Loucy (cell line): ENCODE results near the gene HNRNPDL.

Experiments used
- H2AFZ ChIP-seq: fragments of 200-600 bp; sonication (generic); 2 replicates; pipeline ENCODE4 v1.6.0; 2016; ENCODE audit warnings: antibody characterized with exemption, mild to moderate bottlenecking, low read length, moderate library complexity
- H3F3A ChIP-seq: fragments of 200-600 bp; 2 replicates; pipeline ENCODE4 v1.6.0; 2016; ENCODE audit warnings: antibody characterized with exemption, low read depth, mild to moderate bottlenecking
- H3K27me3 ChIP-seq: fragments of 200-600 bp; sonication (generic); 2 replicates; pipeline ENCODE4 v1.6.1; 2014; ENCODE audit warnings: low read length, mild to moderate bottlenecking; ENCODE audit not compliant: insufficient read depth, poor library complexity, severe bottlenecking
- H3K36me3 ChIP-seq: fragments of 200-600 bp; sonication (generic); 2 replicates; pipeline ENCODE4 v1.6.1; 2016; ENCODE audit warnings: low read length; ENCODE audit not compliant: insufficient read depth
- H3K4me1 ChIP-seq: fragments of 200-600 bp; sonication (generic); 2 replicates; pipeline ENCODE4 v1.5.1; 2014; ENCODE audit warnings: low read length, mild to moderate bottlenecking; ENCODE audit not compliant: insufficient read depth, poor library complexity, severe bottlenecking
- H3K4me2 ChIP-seq: fragments of 200-600 bp; sonication (generic); 2 replicates; pipeline ENCODE4 v1.6.0; 2014; ENCODE audit warnings: antibody characterized with exemption, low read length, low read depth, mild to moderate bottlenecking; ENCODE audit not compliant: poor library complexity, severe bottlenecking
- H3K4me3 ChIP-seq: fragments of 200-600 bp; sonication (generic); 2 replicates; pipeline ENCODE4 v1.5.1; 2014; ENCODE audit warnings: low read length, mild to moderate bottlenecking, mixed read lengths; ENCODE audit not compliant: poor library complexity, severe bottlenecking
- H3K79me2 ChIP-seq: fragments of 200-600 bp; sonication (generic); 2 replicates; pipeline ENCODE4 v1.6.1; 2014; ENCODE audit warnings: low read length; ENCODE audit not compliant: insufficient read depth
- H3K9ac ChIP-seq: fragments of 200-600 bp; sonication (generic); 2 replicates; pipeline ENCODE4 v1.6.0; 2014; ENCODE audit warnings: mild to moderate bottlenecking, low read depth, low read length, moderate library complexity; ENCODE audit not compliant: poor library complexity, severe bottlenecking
- H3K9me2 ChIP-seq: fragments of 200-600 bp; sonication (generic); replicated peaks from 2 replicates; pipeline ENCODE4 v1.6.1; 2016; ENCODE audit warnings: low read depth, low read length, mixed read lengths
- H3K9me3 ChIP-seq: fragments of 200-600 bp; sonication (generic); 2 replicates; pipeline ENCODE4 v1.6.1; 2014; ENCODE audit warnings: mild to moderate bottlenecking, antibody characterized with exemption, low read length, low read depth; ENCODE audit not compliant: insufficient read depth
- H4K20me1 ChIP-seq: fragments of 200-600 bp; sonication (generic); 2 replicates; pipeline ENCODE4 v1.6.0; 2014; ENCODE audit warnings: antibody characterized with exemption, low read length, mild to moderate bottlenecking; ENCODE audit not compliant: insufficient read depth, poor library complexity, severe bottlenecking
- CTCF ChIP-seq: fragments of 200-600 bp; sonication (generic); conservative IDR thresholded peaks from 2 replicates; pipeline ENCODE4 v1.5.1; 2014; ENCODE audit warnings: mild to moderate bottlenecking, antibody characterized with exemption, low read length
- EZH2phosphoT487 ChIP-seq: fragments of 200-600 bp; IDR thresholded peaks from 2 replicates; pipeline ENCODE4 v1.6.1; 2018; ENCODE audit warnings: antibody characterized with exemption, mild to moderate bottlenecking, moderate library complexity, borderline replicate concordance

Gene HNRNPDL

GRCh38 chr4:82452026-82452425 is 21.8 kb upstream of the HNRNPDL start:
- peaks cover 21% of the 10 kb centered on the region for H3K79me2 ChIP-seq
- H3K36me3 ChIP-seq = peaks cover 86% of the 10 kb centered on the region
- no peaks in the 10 kb centered on the region for H3K9me3 ChIP-seq

GRCh38 chr4:82450966-82451755 is 20.9 kb upstream of the HNRNPDL start:
- Histone ChIP-seq H3K4me2 (no peak overlapping the region), H4K20me1 (no peaks in the 10 kb centered on the region), H3K27me3 (no peaks in the 10 kb centered on the region)

More at GRCh38 chr4:82452026-82452425, 21.8 kb upstream of the HNRNPDL start:
- Histone ChIP-seq H3K9me2 (no peaks in the 10 kb centered on the region), H3K27me3 (no peaks in the 10 kb centered on the region), H3K4me1 (no peaks in the 10 kb centered on the region), H2AFZ (no peak overlapping the region), H3K9ac (no peak overlapping the region), H3F3A (no peaks in the 10 kb centered on the region), H3K4me3 (no peak overlapping the region), H4K20me1 (no peaks in the 10 kb centered on the region), H3K4me2 (no peak overlapping the region)
- TF ChIP-seq EZH2phosphoT487 (no peak), CTCF (no peak)

GRCh38 chr4:82447886-82448285 is 17.6 kb upstream of the HNRNPDL start:
- H4K20me1 ChIP-seq = peaks cover 6% of the 10 kb centered on the region
- H3K79me2 ChIP-seq = peaks cover 58% of the 10 kb centered on the region
- no peaks in the 10 kb centered on the region for H3K27me3 ChIP-seq
- TF ChIP-seq EZH2phosphoT487 (no peak), CTCF (no peak)
- no peaks in the 10 kb centered on the region for H3K4me1 ChIP-seq
- H3F3A ChIP-seq = no peaks in the 10 kb centered on the region
- no peaks in the 10 kb centered on the region for H3K9me2 ChIP-seq
- H2AFZ ChIP-seq = no peak overlapping the region
- H3K4me3 ChIP-seq = no peak overlapping the region
- H3K9ac ChIP-seq = no peak overlapping the region
- H3K9me3 ChIP-seq = no peaks in the 10 kb centered on the region
- H3K36me3 ChIP-seq = peaks cover 50% of the 10 kb centered on the region
- no peak overlapping the region for H3K4me2 ChIP-seq

More at GRCh38 chr4:82450966-82451755, 20.9 kb upstream of the HNRNPDL start:
- Histone ChIP-seq H3K9me2 (no peaks in the 10 kb centered on the region), H2AFZ (no peak overlapping the region), H3K9me3 (no peaks in the 10 kb centered on the region), H3F3A (no peaks in the 10 kb centered on the region), H3K9ac (no peak overlapping the region), H3K4me1 (no peaks in the 10 kb centered on the region), H3K79me2 (peaks cover 27% of the 10 kb centered on the region), H3K4me3 (no peak overlapping the region), H3K36me3 (peaks cover 77% of the 10 kb centered on the region)
- no peak for TF ChIP-seq EZH2phosphoT487
- no peak for TF ChIP-seq CTCF
